B cell (primary cell): ENCODE measurements around the gene PTPN6. TPM values are rescaled to one million over a fixed set of nuclear protein-coding genes. Genes with fewer than 3 reads are reported as not detected.

Experiments used
- ATAC-seq: fragments of 200-7000 bp; cut with Tn5 transposase; one replicate; pipeline ENCODE4 v1.10.0; 2021; ENCODE audit warnings: low read depth, mild to moderate bottlenecking, moderate number of reproducible peaks, moderate library complexity
- CTCF ChIA-PET: fragments of 350-600 bp; sonication (Branson Sonifier 250); formaldehyde crosslinking; loops from one replicate; lab custom pipeline; 2021; ENCODE audit warnings: antibody characterized with exemption, inconsistent platforms; lab: Charles Lee
- POLR2A ChIA-PET: fragments of 350-600 bp; sonication (Branson Sonifier 250); formaldehyde crosslinking; loops from one replicate; lab custom pipeline; 2021; ENCODE audit warnings: antibody characterized with exemption; lab: Charles Lee
- DNase-seq: peaks from one replicate; pipeline ENCODE4 v3.0.0; 2013
- H2AFZ ChIP-seq: 2 replicates; pipeline ENCODE4 v1.6.1; 2012; ENCODE audit warnings: mild to moderate bottlenecking, low read depth, low read length; ENCODE audit not compliant: insufficient read depth, poor library complexity, severe bottlenecking
- H3K27ac ChIP-seq, 2 donors: 1 replicate in 1 of 2; 2 replicates in 1 of 2; pipeline ENCODE4 v1.5.1; 2012 to 2013; ENCODE audit warnings: low read length in 2 of 2, mild to moderate bottlenecking in 2 of 2, moderate library complexity in 1 of 2
- H3K27me3 ChIP-seq, 4 experiments: fragments of 200-600 bp in 1 of 4; sonication (generic) in 1 of 4; replicated peaks in 1 of 4; 1 replicate in 2 of 4; 2 replicates in 2 of 4; pipeline versions ENCODE4 v1.6.1 to v1.7.0; 2013 to 2016; ENCODE audit warnings: low read length in 3 of 4, mild to moderate bottlenecking in 2 of 4, mixed read lengths in 1 of 4, moderate library complexity in 1 of 4; ENCODE audit not compliant: insufficient read depth in 4 of 4, control insufficient read depth in 3 of 4; ENCODE audit errors: control extremely low read depth in 1 of 4
- H3K36me3 ChIP-seq, 2 experiments: replicated peaks in 1 of 2; 1 replicate in 1 of 2; 2 replicates in 1 of 2; pipeline versions ENCODE4 v1.6.1 to v1.7.1; 2013; ENCODE audit warnings: low read length in 1 of 2; ENCODE audit not compliant: insufficient read depth in 2 of 2, control insufficient read depth in 1 of 2; ENCODE audit errors: control extremely low read depth in 1 of 2, extremely low read depth in 1 of 2
- H3K4me1 ChIP-seq, 2 donors: fragments of 200-600 bp in 1 of 2; sonication (generic) in 1 of 2; 1 replicate in 1 of 2; 2 replicates in 1 of 2; pipeline versions ENCODE4 v1.5.1 to v1.6.1; 2013 to 2017; ENCODE audit warnings: low read length in 2 of 2; ENCODE audit not compliant: control insufficient read depth in 2 of 2, insufficient read depth in 2 of 2
- H3K4me2 ChIP-seq: replicated peaks from 2 replicates; pipeline ENCODE3; 2012; ENCODE audit warnings: mild to moderate bottlenecking, low read depth, low read length; ENCODE audit not compliant: poor library complexity, severe bottlenecking
- H3K4me3 ChIP-seq, 5 experiments: fragments of 200-600 bp in 1 of 5; sonication (generic) in 1 of 5; 1 replicate in 3 of 5; 2 replicates in 2 of 5; pipeline versions ENCODE4 v1.5.1 to v1.7.0; 2011 to 2016; ENCODE audit warnings: low read length in 4 of 5, mild to moderate bottlenecking in 4 of 5, low read depth in 2 of 5, control low read depth in 1 of 5, moderate library complexity in 1 of 5; ENCODE audit not compliant: insufficient read depth in 1 of 5; ENCODE audit errors: control extremely low read depth in 1 of 5, extremely low read depth in 1 of 5
- H3K79me2 ChIP-seq: fragments of 200-600 bp; sonication (generic); one replicate; pipeline ENCODE4 v1.6.0; 2016; ENCODE audit warnings: low read length; ENCODE audit not compliant: control insufficient read depth, insufficient read depth
- H3K9ac ChIP-seq: fragments of 200-600 bp; sonication (generic); 2 replicates; pipeline ENCODE4 v1.6.1; 2017; ENCODE audit warnings: mild to moderate bottlenecking, low read length, moderate library complexity
- H3K9me3 ChIP-seq, 3 donors: one replicate each; pipeline versions ENCODE4 v1.6.1 to v1.7.1; 2013; ENCODE audit warnings: low read length in 2 of 3; ENCODE audit not compliant: control insufficient read depth in 2 of 3, insufficient read depth in 1 of 3; ENCODE audit errors: control extremely low read depth in 1 of 3
- H4K20me1 ChIP-seq: 2 replicates; pipeline ENCODE4 v1.6.0; 2012; ENCODE audit warnings: mild to moderate bottlenecking, low read length; ENCODE audit not compliant: insufficient read depth, control insufficient read depth, poor library complexity, severe bottlenecking
- H3K27ac Mint-ChIP-seq: one replicate; pipeline ENCODE4 v1.8.0; 2021; ENCODE audit warnings: mixed read lengths
- H3K27me3 Mint-ChIP-seq: one replicate; pipeline ENCODE4 v1.8.0; 2021; ENCODE audit warnings: mixed read lengths
- H3K4me1 Mint-ChIP-seq: one replicate; pipeline ENCODE4 v1.8.0; 2021; ENCODE audit warnings: mixed read lengths
- H3K4me3 Mint-ChIP-seq: one replicate; pipeline ENCODE4 v1.8.0; 2021; ENCODE audit warnings: mixed read lengths
- H3K9me3 Mint-ChIP-seq: one replicate; pipeline ENCODE4 v1.8.0; 2022; ENCODE audit warnings: mixed read lengths; ENCODE audit not compliant: insufficient read depth
- CTCF ChIP-seq: fragments of 200-600 bp; IDR thresholded peaks from one replicate; pipeline ENCODE4 v1.8.0; 2022; ENCODE audit warnings: antibody characterized with exemption, mild to moderate bottlenecking
- EZH2 ChIP-seq: IDR thresholded peaks from 2 replicates; pipeline ENCODE4 v1.6.1; 2012; ENCODE audit warnings: borderline replicate concordance, low read depth, mild to moderate bottlenecking, moderate library complexity, low read length; ENCODE audit not compliant: insufficient read depth, poor library complexity, severe bottlenecking
- WGBS: methylation state at CpG from one replicate; pipeline ENCODE4 v1.1.5; 2013; ENCODE audit warnings: missing lambda C conversion rate; ENCODE audit not compliant: insufficient coverage; 5-methylcytosine and 5-hydroxymethylcytosine counted together
- intact Hi-C: fragments of 100-400 bp; cut with micrococcal nuclease; formaldehyde crosslinking; loops from one replicate; pipeline ENCODE4 v1.10.0; 2022
- polyA plus RNA-seq: library from polyadenylated mRNA; depleted of rRNA; stranded (reverse); fragments of >200 nt; gene quantifications from 2 replicates; pipeline ENCODE4 v1.2.3, GENCODE V29; 2012
- total RNA-seq, 2 donors: library from RNA; stranded (reverse); fragments of 120-200 nt in 1 of 2; gene quantifications; 1 replicate in 1 of 2; 2 replicates in 1 of 2; pipeline versions ENCODE4 v1.2.3 to v1.2.4, GENCODE V29; 2013 to 2022

The PTPN6 gene
- total and polyA plus RNA-seq, 2 donors (not counting 1 experiment from before 2014, with no cell fraction given): 312 to 874 TPM

- peaks cover 11 to 19% of the 10 kb centered on the region in 2 donors for H3K4me1 ChIP-seq
- WGBS: 95% methylated on average over 14 of the region's 15 CpGs
- ATAC-seq: no peak
- H3K4me3 ChIP-seq: no peak overlapping the region
- H3K9me3 Mint-ChIP-seq: no peaks in the 10 kb centered on the region
- peak overlapping the region; percentile 69 for H3K4me3 Mint-ChIP-seq
- peaks cover 0 to 10% (median 1%) of the 10 kb centered on the region in 4 experiments for H3K27me3 ChIP-seq
- no peak overlapping the region for H3K27ac ChIP-seq
- peaks cover 0 to 4% of the 10 kb centered on the region in 2 experiments for H3K36me3 ChIP-seq
- H3K4me2 ChIP-seq: no peak overlapping the region
- H3K79me2 ChIP-seq: no peaks in the 10 kb centered on the region
- TF ChIP-seq EZH2 (no peak), CTCF (no peak)
- no peak overlapping the region for H3K9ac ChIP-seq
- no peaks in the 10 kb centered on the region for H3K27me3 Mint-ChIP-seq
- no peak for DNase-seq
- peak overlapping the region; percentile 10 for H3K27ac Mint-ChIP-seq
- intact Hi-C loops: no loop called here
- H3K9me3 ChIP-seq: peaks cover 0 to 3% (median 0%) of the 10 kb centered on the region in 3 donors
- peaks cover 23% of the 10 kb centered on the region for H3K4me1 Mint-ChIP-seq
- POLR2A ChIA-PET: interaction anchor here (1.3 kb wide), 1 partner anchor 43 kb away, joined by 3 read pairs; no protein-coding TSS in a partner anchor
- no peaks in the 10 kb centered on the region for H4K20me1 ChIP-seq
- CTCF ChIA-PET: interaction anchor here (1.0 to 2.8 kb wide), 6 partner anchors 10 to 199 kb away, joined by 3 to 11 read pairs (median 6); partner anchors contain the start of gene SPSB2
- no peak overlapping the region for H2AFZ ChIP-seq
These were observed 38.8 kb upstream of the PTPN6 start for GRCh38 chr12:6912164-6912935.
